Immature natural killer cell (primary cell): ENCODE data around the gene KIF17. TPM values are rescaled to one million over a fixed set of nuclear protein-coding genes. Genes with fewer than 3 reads are reported as not detected.

Source experiments
- DNase-seq, 3 donors: peaks; one replicate each; pipeline ENCODE4 v3.0.0; 2022; ENCODE audit warnings: mixed read lengths in 1 of 3
- H3K27ac Mint-ChIP-seq, 6 donors: one replicate each; pipeline ENCODE4 v1.8.0; 2020; ENCODE audit warnings: mixed read lengths in 6 of 6, mild to moderate bottlenecking in 5 of 6, inconsistent platforms in 4 of 6, moderate library complexity in 3 of 6
- H3K27me3 Mint-ChIP-seq, 3 donors: one replicate each; pipeline ENCODE4 v1.8.0; 2020 to 2021; ENCODE audit warnings: low read depth in 3 of 3, mild to moderate bottlenecking in 3 of 3, mixed read lengths in 3 of 3, moderate library complexity in 3 of 3, inconsistent platforms in 1 of 3
- H3K36me3 Mint-ChIP-seq, 3 donors: one replicate each; pipeline ENCODE4 v1.8.0; 2020; ENCODE audit warnings: mixed read lengths in 3 of 3, inconsistent platforms in 2 of 3, mild to moderate bottlenecking in 2 of 3
- H3K4me1 Mint-ChIP-seq, 2 donors: one replicate each; pipeline ENCODE4 v1.8.0; 2020; ENCODE audit warnings: inconsistent platforms in 2 of 2, mild to moderate bottlenecking in 2 of 2, mixed read lengths in 2 of 2, moderate library complexity in 1 of 2
- H3K4me3 Mint-ChIP-seq, 5 donors: one replicate each; pipeline ENCODE4 v1.8.0; 2020; ENCODE audit warnings: mild to moderate bottlenecking in 5 of 5, mixed read lengths in 5 of 5, inconsistent platforms in 3 of 5, moderate library complexity in 3 of 5
- H3K9me3 Mint-ChIP-seq, 6 donors: one replicate each; pipeline ENCODE4 v1.8.0; 2020; ENCODE audit warnings: mild to moderate bottlenecking in 6 of 6, mixed read lengths in 6 of 6, inconsistent platforms in 4 of 6, moderate library complexity in 3 of 6
- polyA plus RNA-seq, 3 donors: library from polyadenylated mRNA; unstranded; fragments of 300-500 nt; fragmentation: Illumina TruSeq; gene quantifications; one replicate each; pipeline ENCODE4 v1.2.3, GENCODE V29; 2021

The KIF17 gene
- polyA plus RNA-seq, 3 donors from 2014 or later, result 0.21 TPM; not detected in 2

GRCh38 chr1:20732071-20732587 lies 14.3 kb upstream of the KIF17 start:
- H3K4me3 Mint-ChIP-seq, result peak overlapping the region; percentile 83 to 90 (median 89)
- no peaks in the 10 kb centered on the region for H3K9me3 Mint-ChIP-seq
- H3K4me1 Mint-ChIP-seq, result peaks cover 11 to 16% of the 10 kb centered on the region in 2 donors

GRCh38 chr1:20731057-20731991 lies 13.5 kb upstream of the KIF17 start:
- peak in 1 of 3 donors; percentile 6 for DNase-seq
- Mint-ChIP-seq H3K27me3 (peaks cover 7 to 11% (median 8%) of the 10 kb centered on the region in 3 donors), H3K36me3 (no peaks in the 10 kb centered on the region), H3K27ac (no peak overlapping the region), H3K4me1 (peaks cover 11 to 16% of the 10 kb centered on the region in 2 donors), H3K9me3 (no peaks in the 10 kb centered on the region), H3K4me3 (peak overlapping the region; percentile 38 to 78 (median 74))

More at GRCh38 chr1:20732071-20732587, 14.3 kb upstream of the KIF17 start:
- Mint-ChIP-seq H3K27ac (peak overlapping the region in 1 of 6 donors; percentile 76), H3K36me3 (no peaks in the 10 kb centered on the region), H3K27me3 (peaks cover 7 to 11% (median 8%) of the 10 kb centered on the region in 3 donors)
- DNase-seq, result peak; percentile 41 to 45 (median 45)

GRCh38 chr1:20730690-20731056 lies 12.9 kb upstream of the KIF17 start:
- Mint-ChIP-seq H3K4me3 (peak overlapping the region; percentile 25 to 74 (median 44)), H3K27ac (no peak overlapping the region), H3K27me3 (peaks cover 7 to 11% (median 8%) of the 10 kb centered on the region in 3 donors), H3K9me3 (no peaks in the 10 kb centered on the region), H3K36me3 (no peaks in the 10 kb centered on the region), H3K4me1 (peaks cover 11 to 16% of the 10 kb centered on the region in 2 donors)
- DNase-seq, result no peak

GRCh38 chr1:20729990-20730689 lies 12.3 kb upstream of the KIF17 start:
- Mint-ChIP-seq H3K36me3 (no peaks in the 10 kb centered on the region), H3K9me3 (no peaks in the 10 kb centered on the region), H3K27ac (no peak overlapping the region), H3K27me3 (peaks cover 7 to 11% (median 8%) of the 10 kb centered on the region in 3 donors), H3K4me3 (peak overlapping the region; percentile 39 to 63 (median 57)), H3K4me1 (peaks cover 11 to 16% of the 10 kb centered on the region in 2 donors)
- DNase-seq, result no peak

GRCh38 chr1:20729155-20729931 lies 11.5 kb upstream of the KIF17 start:
- H3K9me3 Mint-ChIP-seq, result no peaks in the 10 kb centered on the region
- no peaks in the 10 kb centered on the region for H3K36me3 Mint-ChIP-seq
- H3K4me3 Mint-ChIP-seq, result peak overlapping the region in 1 of 5 donors; percentile 62
- H3K27ac Mint-ChIP-seq, result no peak overlapping the region
- peaks cover 7 to 13% (median 8%) of the 10 kb centered on the region in 3 donors for H3K27me3 Mint-ChIP-seq
- H3K4me1 Mint-ChIP-seq, result peaks cover 11 to 16% of the 10 kb centered on the region in 2 donors
- DNase-seq, result no peak

GRCh38 chr1:20728371-20729154 lies 10.8 kb upstream of the KIF17 start:
- Mint-ChIP-seq H3K4me1 (peaks cover 11 to 15% of the 10 kb centered on the region in 2 donors), H3K36me3 (no peaks in the 10 kb centered on the region), H3K27ac (no peak overlapping the region), H3K4me3 (no peak overlapping the region), H3K27me3 (peaks cover 7 to 13% (median 8%) of the 10 kb centered on the region in 3 donors), H3K9me3 (no peaks in the 10 kb centered on the region)
- no peak for DNase-seq

- no peak overlapping the region for H3K4me3 Mint-ChIP-seq
- H3K27me3 Mint-ChIP-seq, result peaks cover 3 to 9% (median 8%) of the 10 kb centered on the region in 3 donors
- peaks cover 4 to 8% of the 10 kb centered on the region in 2 donors for H3K4me1 Mint-ChIP-seq
- no peak for DNase-seq
- no peak overlapping the region for H3K27ac Mint-ChIP-seq
- no peaks in the 10 kb centered on the region for H3K36me3 Mint-ChIP-seq
- H3K9me3 Mint-ChIP-seq, result no peaks in the 10 kb centered on the region
Observed at GRCh38 chr1:20727746-20728316, 10.0 kb upstream of the KIF17 start.

- no peaks in the 10 kb centered on the region for H3K36me3 Mint-ChIP-seq
- H3K27ac Mint-ChIP-seq, result no peak overlapping the region
- H3K4me1 Mint-ChIP-seq, result peaks cover 0 to 2% of the 10 kb centered on the region in 2 donors
- H3K27me3 Mint-ChIP-seq, result peaks cover 3 to 8% (median 6%) of the 10 kb centered on the region in 3 donors
- no peaks in the 10 kb centered on the region for H3K9me3 Mint-ChIP-seq
- H3K4me3 Mint-ChIP-seq, result no peak overlapping the region
- no peak for DNase-seq
Observed at GRCh38 chr1:20726932-20727745, 9.3 kb upstream of the KIF17 start.

- Mint-ChIP-seq H3K36me3 (no peaks in the 10 kb centered on the region), H3K27me3 (peaks cover 3 to 6% (median 6%) of the 10 kb centered on the region in 3 donors), H3K4me1 (peaks cover 0 to 2% of the 10 kb centered on the region in 2 donors), H3K4me3 (no peak overlapping the region), H3K9me3 (no peaks in the 10 kb centered on the region), H3K27ac (no peak overlapping the region)
- no peak for DNase-seq
Observed at GRCh38 chr1:20726118-20726911, 8.5 kb upstream of the KIF17 start.

GRCh38 chr1:20725189-20726117 lies 7.6 kb upstream of the KIF17 start:
- Mint-ChIP-seq H3K9me3 (no peaks in the 10 kb centered on the region), H3K4me3 (no peak overlapping the region), H3K27ac (no peak overlapping the region), H3K36me3 (no peaks in the 10 kb centered on the region), H3K4me1 (no peaks in the 10 kb centered on the region), H3K27me3 (peaks cover 3 to 8% (median 6%) of the 10 kb centered on the region in 3 donors)
- no peak for DNase-seq
